SU-DHL-6 (cell line): ENCODE data around the gene ARRDC3.
A peak's percentile ranks its signal among the peaks of the same experiment; 100 is the strongest.

Source experiments
- H2AFZ ChIP-seq: fragments of 200-600 bp; sonication (generic); 2 replicates; pipeline ENCODE4 v1.6.1; 2014; ENCODE audit warnings: low read depth, mild to moderate bottlenecking, moderate library complexity, mixed read lengths, antibody characterized with exemption, low read length; ENCODE audit not compliant: severe bottlenecking
- H3F3A ChIP-seq: fragments of 200-600 bp; shearing (Covaris generic); 2 replicates; pipeline ENCODE4 v1.6.0; 2016; ENCODE audit warnings: antibody characterized with exemption, mild to moderate bottlenecking; ENCODE audit not compliant: insufficient read depth
- H3K27ac ChIP-seq: fragments of 200-600 bp; sonication (generic); 2 replicates; pipeline ENCODE4 v1.5.1; 2016; ENCODE audit warnings: low read depth, mild to moderate bottlenecking, low read length, moderate library complexity, mixed read lengths
- H3K27me3 ChIP-seq: fragments of 200-600 bp; sonication (generic), shearing (Covaris generic); 2 replicates; pipeline ENCODE4 v1.6.0; 2014; ENCODE audit warnings: mild to moderate bottlenecking, low read length
- H3K36me3 ChIP-seq: fragments of 200-600 bp; sonication (generic); 2 replicates; pipeline ENCODE4 v1.6.1; 2014; ENCODE audit warnings: mild to moderate bottlenecking, low read length, mixed read lengths
- H3K4me2 ChIP-seq: fragments of 300-600, 200-600 bp; shearing (Covaris generic), sonication (generic); 2 replicates; pipeline ENCODE4 v1.6.0; 2014; ENCODE audit warnings: low read length, low read depth, mild to moderate bottlenecking; ENCODE audit not compliant: poor library complexity, severe bottlenecking
- H3K4me3 ChIP-seq: fragments of 200-600 bp; sonication (generic); 2 replicates; pipeline ENCODE4 v1.5.1; 2014; ENCODE audit warnings: antibody characterized with exemption, low read length, mild to moderate bottlenecking, mixed read lengths; ENCODE audit not compliant: insufficient read depth, poor library complexity, severe bottlenecking
- H3K79me2 ChIP-seq: fragments of 200-600 bp; sonication (generic); 2 replicates; pipeline ENCODE4 v1.6.1; 2014; ENCODE audit warnings: mild to moderate bottlenecking, low read length, moderate library complexity; ENCODE audit not compliant: insufficient read depth
- H3K9ac ChIP-seq: fragments of 200-600 bp; sonication (generic); 2 replicates; pipeline ENCODE4 v1.7.0; 2014; ENCODE audit warnings: mild to moderate bottlenecking, low read length
- H3K9me2 ChIP-seq: fragments of 200-600 bp; sonication (generic); replicated peaks from 2 replicates; pipeline ENCODE4 v1.6.1; 2014; ENCODE audit warnings: low read length; ENCODE audit not compliant: insufficient read depth
- H3K9me3 ChIP-seq: fragments of 200-600 bp; sonication (generic); 2 replicates; pipeline ENCODE4 v1.6.1; 2014; ENCODE audit warnings: low read length, mixed read lengths; ENCODE audit not compliant: insufficient read depth
- H4K20me1 ChIP-seq: fragments of 200-600 bp; sonication (generic); 2 replicates; pipeline ENCODE4 v1.6.1; 2014; ENCODE audit warnings: low read depth, mild to moderate bottlenecking, antibody characterized with exemption, low read length, moderate library complexity, mixed read lengths
- CTCF ChIP-seq: fragments of 200-600 bp; sonication (generic); IDR thresholded peaks from one replicate; pipeline ENCODE4 v1.5.1; 2017; ENCODE audit warnings: antibody characterized with exemption, mild to moderate bottlenecking, low read length, moderate library complexity; ENCODE audit not compliant: insufficient read depth, poor library complexity, severe bottlenecking
- EZH2phosphoT487 ChIP-seq: fragments of 200-600 bp; sonication (generic), shearing (Covaris generic); conservative IDR thresholded peaks from 2 replicates; pipeline ENCODE4 v1.6.1; 2018; ENCODE audit warnings: mild to moderate bottlenecking, antibody characterized with exemption, low read length, moderate library complexity, mixed read lengths

Gene ARRDC3

GRCh38 chr5:91379914-91380490 is 3.1 kb downstream of the ARRDC3 start:
- peaks cover 56% of the 10 kb centered on the region for H3F3A ChIP-seq

GRCh38 chr5:91379246-91379913 is 3.7 kb downstream of the ARRDC3 start:
- Histone ChIP-seq H3K4me2 (peak overlapping the region; percentile 100), H4K20me1 (no peaks in the 10 kb centered on the region; the same call in 1 of the 2 replicates), H3K36me3 (peaks cover 43% of the 10 kb centered on the region), H3K27me3 (no peaks in the 10 kb centered on the region), H3K9me2 (no peaks in the 10 kb centered on the region), H3K9me3 (no peaks in the 10 kb centered on the region), H3K4me3 (peak overlapping the region; percentile 71), H3K27ac (peak overlapping the region; percentile 94), H2AFZ (no peak overlapping the region), H3K9ac (peak overlapping the region; percentile 94), H3K79me2 (peaks cover 59% of the 10 kb centered on the region), H3F3A (peaks cover 54% of the 10 kb centered on the region)
- TF ChIP-seq CTCF, result no peak
- TF ChIP-seq EZH2phosphoT487, result no peak

More at GRCh38 chr5:91379914-91380490, 3.1 kb downstream of the ARRDC3 start:
- Histone ChIP-seq H3K36me3 (peaks cover 37% of the 10 kb centered on the region), H3K4me3 (peak overlapping the region; percentile 92), H3K27ac (peak overlapping the region; percentile 95), H3K9me2 (no peaks in the 10 kb centered on the region), H4K20me1 (no peaks in the 10 kb centered on the region; the same call in 1 of the 2 replicates), H3K9me3 (no peaks in the 10 kb centered on the region), H3K4me2 (peak overlapping the region; percentile 100), H3K79me2 (peaks cover 62% of the 10 kb centered on the region), H3K9ac (peak overlapping the region; percentile 94), H2AFZ (no peak overlapping the region), H3K27me3 (no peaks in the 10 kb centered on the region)
- TF ChIP-seq EZH2phosphoT487 (no peak), CTCF (no peak)

- Histone ChIP-seq H4K20me1 (no peaks in the 10 kb centered on the region; the same call in 1 of the 2 replicates), H3K4me3 (peak overlapping the region; percentile 71), H2AFZ (no peak overlapping the region), H3K27me3 (no peaks in the 10 kb centered on the region), H3K9me3 (no peaks in the 10 kb centered on the region), H3F3A (peaks cover 48% of the 10 kb centered on the region), H3K79me2 (peaks cover 55% of the 10 kb centered on the region), H3K9ac (peak overlapping the region; percentile 94), H3K27ac (peak overlapping the region; percentile 94), H3K36me3 (peaks cover 49% of the 10 kb centered on the region), H3K4me2 (peak overlapping the region; percentile 100), H3K9me2 (no peaks in the 10 kb centered on the region)
- TF ChIP-seq EZH2phosphoT487 (no peak), CTCF (no peak)
Measured at GRCh38 chr5:91378752-91379211, 4.3 kb downstream of the ARRDC3 start.
